Endothelial cell of umbilical vein (primary cell): ENCODE measurements around the gene TBRG1. TPM values are rescaled to one million over a fixed set of nuclear protein-coding genes. Genes with fewer than 3 reads are reported as not detected.

Source experiments
- BruUV-seq: library from RNA; stranded (reverse); fragments of 400-500 nt; replicated peaks from 2 replicates; lab custom pipeline; 2021; lab: Mats Ljungman, UMichigan
- CTCF ChIA-PET: fragments of 300-600, 350-600 bp; sonication (Branson Sonifier 250); formaldehyde crosslinking; loops from one replicate; lab custom pipeline; 2021; ENCODE audit warnings: antibody characterized with exemption, inconsistent platforms; lab: Charles Lee
- POLR2A ChIA-PET: fragments of 300-600, 350-600 bp; sonication (Branson Sonifier 250); formaldehyde crosslinking; loops from one replicate; lab custom pipeline; 2021; ENCODE audit warnings: antibody characterized with exemption, inconsistent platforms; lab: Charles Lee
- DNase-seq: peaks from one replicate; pipeline ENCODE4 v3.0.0-alpha.2; 2011; ENCODE audit warnings: low read depth, low spot score
- FAIRE-seq: peaks from 2 replicates; lab custom pipeline; 2011; peaks lifted over from hg19 to GRCh38; lab: Jason Lieb, UNC
- H2AFZ ChIP-seq: 2 replicates; pipeline ENCODE4 v1.6.0; 2012; ENCODE audit warnings: low read depth, low read length, control low read depth, inconsistent platforms
- H3K27ac ChIP-seq: 2 replicates; pipeline ENCODE4 v1.5.1; 2011; ENCODE audit warnings: low read depth, mild to moderate bottlenecking, control low read depth, low read length, moderate library complexity; ENCODE audit not compliant: insufficient read depth
- H3K27me3 ChIP-seq, 2 experiments: 2 replicates each; pipeline versions ENCODE4 v1.6.0 to v1.6.1; 2011; ENCODE audit warnings: low read length in 2 of 2, mixed read lengths in 1 of 2; ENCODE audit not compliant: control insufficient read depth in 2 of 2, insufficient read depth in 2 of 2
- H3K36me3 ChIP-seq, 2 experiments: 2 replicates in 1 of 2; 3 replicates in 1 of 2; pipeline ENCODE4 v1.5.1; 2011; ENCODE audit warnings: low read length in 2 of 2, mild to moderate bottlenecking in 1 of 2, moderate library complexity in 1 of 2; ENCODE audit not compliant: control insufficient read depth in 2 of 2, insufficient read depth in 2 of 2; ENCODE audit errors: extremely low read depth in 1 of 2
- H3K4me1 ChIP-seq: 3 replicates; pipeline ENCODE4 v1.5.1; 2011; ENCODE audit warnings: mild to moderate bottlenecking, low read length; ENCODE audit not compliant: control insufficient read depth, insufficient read depth; ENCODE audit errors: extremely low read depth
- H3K4me2 ChIP-seq: 2 replicates; pipeline ENCODE4 v1.6.1; 2011; ENCODE audit warnings: low read length, control low read depth, mixed read lengths; ENCODE audit not compliant: insufficient read depth
- H3K4me3 ChIP-seq, 3 experiments: fragments of 200-600 bp in 1 of 3; sonication (generic), shearing (Covaris generic) in 1 of 3; replicated peaks in 1 of 3; 2 replicates each; pipeline ENCODE4 v1.5.1; 2011 to 2016; ENCODE audit warnings: control low read depth in 3 of 3, low read length in 3 of 3, mild to moderate bottlenecking in 2 of 3, inconsistent platforms in 1 of 3, low read depth in 1 of 3, moderate library complexity in 1 of 3; ENCODE audit not compliant: insufficient read depth in 1 of 3
- H3K79me2 ChIP-seq: 2 replicates; pipeline ENCODE4 v1.6.0; 2012; ENCODE audit warnings: low read length, inconsistent platforms; ENCODE audit not compliant: control insufficient read depth, insufficient read depth
- H3K9ac ChIP-seq: replicated peaks from 2 replicates; pipeline ENCODE3; 2011; ENCODE audit warnings: low read length, control low read depth; ENCODE audit not compliant: insufficient read depth; ENCODE audit errors: extremely low read depth
- H3K9me1 ChIP-seq: replicated peaks from 3 replicates; pipeline ENCODE4 v1.6.0; 2011; ENCODE audit warnings: mild to moderate bottlenecking, low read length; ENCODE audit not compliant: control insufficient read depth, insufficient read depth; ENCODE audit errors: extremely low read depth
- H3K9me3 ChIP-seq: replicated peaks from 2 replicates; pipeline ENCODE4 v1.5.1; 2012; ENCODE audit warnings: low read length, inconsistent platforms; ENCODE audit not compliant: control insufficient read depth, insufficient read depth
- H4K20me1 ChIP-seq: replicated peaks from 2 replicates; pipeline ENCODE3; 2011; ENCODE audit warnings: mild to moderate bottlenecking, low read length; ENCODE audit not compliant: control insufficient read depth, insufficient read depth; ENCODE audit errors: extremely low read depth
- CTCF ChIP-seq, 2 donors: IDR thresholded peaks; 1 replicate in 1 of 2; 2 replicates in 1 of 2; pipeline ENCODE4 v1.5.1; 2011; ENCODE audit warnings: low read length in 2 of 2, mild to moderate bottlenecking in 2 of 2, moderate library complexity in 2 of 2, control low read depth in 1 of 2, inconsistent platforms in 1 of 2, low read depth in 1 of 2; ENCODE audit not compliant: insufficient read depth in 1 of 2; ENCODE audit errors: extremely low read depth in 1 of 2
- EZH2 ChIP-seq: IDR thresholded peaks from 2 replicates; pipeline ENCODE4 v1.6.1; 2012; ENCODE audit warnings: borderline replicate concordance, low read depth, mild to moderate bottlenecking, moderate library complexity, low read length, inconsistent platforms; ENCODE audit not compliant: severe bottlenecking
- FOS ChIP-seq: IDR thresholded peaks from 2 replicates; pipeline ENCODE4 v1.6.1; 2011; ENCODE audit warnings: mild to moderate bottlenecking, low read length, moderate library complexity, borderline replicate concordance; ENCODE audit not compliant: insufficient read depth
- GATA2 ChIP-seq: IDR thresholded peaks from 2 replicates; pipeline ENCODE4 v1.7.0; 2011; ENCODE audit warnings: low read depth, mild to moderate bottlenecking, moderate library complexity, mixed read lengths, low read length; ENCODE audit not compliant: insufficient read length, insufficient read depth
- JUN ChIP-seq: IDR thresholded peaks from 2 replicates; pipeline ENCODE4 v1.6.1; 2011; ENCODE audit warnings: borderline replicate concordance, low read depth; ENCODE audit not compliant: insufficient read length, insufficient read depth
- MYC ChIP-seq: IDR thresholded peaks from one replicate; pipeline ENCODE4 v1.6.1; 2011; ENCODE audit warnings: mild to moderate bottlenecking, low read depth, low read length
- POLR2A ChIP-seq: IDR thresholded peaks from 2 replicates; pipeline ENCODE4 v1.6.1; 2012; ENCODE audit warnings: low read depth, mild to moderate bottlenecking, control low read depth, low read length
- POLR2AphosphoS5 ChIP-seq: IDR thresholded peaks from 2 replicates; pipeline ENCODE4 v1.6.1; 2012; ENCODE audit warnings: low read depth, mild to moderate bottlenecking, control low read depth, low read length, moderate library complexity; ENCODE audit not compliant: insufficient read depth
- dilution Hi-C: fragments of 300-500 bp; cut with MboI; formaldehyde crosslinking; loops from one replicate; pipeline ENCODE4 v1.15.0; 2019; ENCODE audit warnings: low sequenced_read_pairs; ENCODE audit not compliant: extremely low pct_ligation_motif_present
- intact Hi-C: fragments of 100-400 bp; cut with micrococcal nuclease; formaldehyde crosslinking; loops from one replicate; pipeline ENCODE4 v1.10.0; 2022
- polyA plus RNA-seq, 4 experiments: library from polyadenylated mRNA; depleted of rRNA in 3 of 4; stranded (reverse) in 3 of 4; unstranded in 1 of 4; fragments of >200 nt; gene quantifications; 2 replicates each; pipeline versions ENCODE4 v1.2.1 to v1.2.3, GENCODE V29; 2011 to 2012; ENCODE audit warnings: missing spikeins in 1 of 4
- total RNA-seq: library from RNA; stranded (reverse); gene quantifications from 2 replicates; pipeline ENCODE4 v1.2.3, GENCODE V29; 2021
- TF ChIP-seq, protein P1 (sequence below): IDR thresholded peaks from 2 replicates; pipeline ENCODE4 v1.6.1; 2011; ENCODE audit not compliant: insufficient read depth, insufficient read length

The TBRG1 gene
- total and polyA plus RNA-seq, 2 donors (not counting 3 experiments of a cell fraction or from before 2014, with no cell fraction given), result 22.4 to 29.6 TPM

DNA sequence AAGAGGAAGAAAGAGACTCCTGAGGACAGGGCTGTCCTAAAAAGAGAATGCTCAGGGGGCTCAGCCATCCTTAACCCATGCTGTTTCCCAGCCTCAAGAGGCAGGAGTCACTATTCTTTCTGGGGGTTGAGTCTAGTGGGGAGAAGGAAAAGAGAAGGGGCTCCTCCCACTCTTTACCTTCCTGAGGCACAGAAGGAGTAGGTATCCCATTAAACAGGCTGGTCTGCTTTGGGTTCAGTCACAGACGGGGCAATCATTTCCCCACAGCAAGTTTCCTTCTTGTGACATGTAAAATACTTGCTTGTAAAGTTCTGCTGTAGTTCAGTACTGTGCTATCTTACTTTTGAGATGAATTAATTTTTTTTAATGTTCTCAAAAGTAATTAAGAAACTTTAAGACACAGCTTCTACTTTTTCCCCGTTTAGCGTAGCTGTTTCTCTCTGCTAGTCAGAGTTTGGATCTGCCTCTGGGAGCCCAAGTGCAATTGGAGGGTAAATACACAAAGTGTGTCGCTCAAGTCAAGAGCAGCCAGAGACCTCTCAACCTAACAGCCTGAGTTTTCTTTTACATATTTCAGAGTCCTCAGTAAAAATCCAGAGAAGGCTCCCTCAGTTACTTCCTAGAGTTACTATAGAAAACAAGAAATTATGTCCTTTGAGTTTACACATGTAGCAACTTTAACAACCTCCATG is 37.8 kb upstream of the TBRG1 start:
- no peaks in the 10 kb centered on the region for H3K36me3 ChIP-seq
- intact Hi-C loops (loop anchor here (5.0 kb wide), 1 partner anchor 513 kb away; no protein-coding TSS in a partner anchor), dilution Hi-C loops (no loop called here)
- FAIRE-seq, result no peak
- no peak overlapping the region for H3K27ac ChIP-seq
- H3K79me2 ChIP-seq, result no peaks in the 10 kb centered on the region
- no peaks in the 10 kb centered on the region for H3K4me1 ChIP-seq
- BruUV-seq, result no TSS peak
- TF ChIP-seq JUN (no peak), POLR2A (no peak), EZH2 (no peak), CTCF (IDR thresholded peaks at IDR 0.05; ENCODE audit: extremely low read depth in 1 of 2, insufficient read depth in 1 of 2, low read depth in 1 of 2, low read length in 2 of 2) (no peak), FOS (no peak), MYC (no peak), POLR2AphosphoS5 (no peak), GATA2 (no peak)
- TF ChIP-seq, protein P1, sequence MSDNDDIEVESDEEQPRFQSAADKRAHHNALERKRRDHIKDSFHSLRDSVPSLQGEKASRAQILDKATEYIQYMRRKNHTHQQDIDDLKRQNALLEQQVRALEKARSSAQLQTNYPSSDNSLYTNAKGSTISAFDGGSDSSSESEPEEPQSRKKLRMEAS, result no peak
- ChIA-PET POLR2A (no interaction called here), CTCF (interaction anchor here (0.7 to 3.9 kb wide), 11 partner anchors 12 to 516 kb away, joined by 3 to 52 read pairs (median 5); partner anchors contain the start of gene OR8A1)
- H3K9me3 ChIP-seq, result no peaks in the 10 kb centered on the region
- H3K9me1 ChIP-seq, result no peaks in the 10 kb centered on the region
- no peak overlapping the region for H3K9ac ChIP-seq
- peaks cover 7 to 14% of the 10 kb centered on the region in 2 experiments for H3K27me3 ChIP-seq
- no peak overlapping the region for H2AFZ ChIP-seq
- no peak for DNase-seq
- no peak overlapping the region for H3K4me2 ChIP-seq
- H3K4me3 ChIP-seq, result no peak overlapping the region
- no peaks in the 10 kb centered on the region for H4K20me1 ChIP-seq
